COLO668 (cell line): ENCODE measurements around the gene KLHL2.
"Not testable (repeated sequence)": the region's sequence is repeated elsewhere in the genome, so short reads cannot be mapped to it uniquely, and the experiment has no call there.

Experiments used
- DNase-seq: peaks from one replicate; lab custom pipeline; 2025; ENCODE audit not compliant: unreplicated experiment; lab: John Stamatoyannopoulos, UW

The KLHL2 gene

GRCh38 chr4:165286619-165287340 is 79.4 kb downstream of the KLHL2 start:
- DNase-seq, result not testable (repeated sequence)

GRCh38 chr4:165288226-165288625 is 80.9 kb downstream of the KLHL2 start:
- DNase-seq, result no peak

GRCh38 chr4:165288639-165289422 is 81.5 kb downstream of the KLHL2 start:
- no peak for DNase-seq

GRCh38 chr4:165289423-165289785 is 82.0 kb downstream of the KLHL2 start:
- DNase-seq, result no peak

GRCh38 chr4:165293061-165293460 is 85.7 kb downstream of the KLHL2 start:
- DNase-seq, result no peak

GRCh38 chr4:165293927-165294649 is 86.7 kb downstream of the KLHL2 start:
- DNase-seq, result no peak

- DNase-seq, result no peak
These were observed 87.5 kb downstream of the KLHL2 start for GRCh38 chr4:165294907-165295306.

GRCh38 chr4:165297626-165298025 is 90.3 kb downstream of the KLHL2 start:
- no peak for DNase-seq

- DNase-seq, result no peak
These were observed 92.2 kb downstream of the KLHL2 start for GRCh38 chr4:165299399-165300060.

- no peak for DNase-seq
These were observed 94.5 kb downstream of the KLHL2 start for GRCh38 chr4:165301833-165302232.

GRCh38 chr4:165302658-165303057 is 95.3 kb downstream of the KLHL2 start:
- no peak for DNase-seq

GRCh38 chr4:165308166-165308565 is 100.8 kb downstream of the KLHL2 start:
- no peak for DNase-seq

- DNase-seq, result no peak
These were observed 101.2 kb downstream of the KLHL2 start for GRCh38 chr4:165308606-165309005.

- DNase-seq, result no peak
These were observed 102.1 kb downstream of the KLHL2 start for GRCh38 chr4:165309456-165309855.

GRCh38 chr4:165312506-165312905 is 105.1 kb downstream of the KLHL2 start:
- no peak for DNase-seq

GRCh38 chr4:165319030-165319429 is 111.7 kb downstream of the KLHL2 start:
- DNase-seq, result no peak

GRCh38 chr4:165319509-165319908 is 112.1 kb downstream of the KLHL2 start:
- no peak for DNase-seq

- no peak for DNase-seq
These were observed 117.0 kb downstream of the KLHL2 start for GRCh38 chr4:165324236-165324917.

- no peak for DNase-seq
These were observed 117.5 kb downstream of the KLHL2 start for GRCh38 chr4:165324918-165325304.

- no peak for DNase-seq
These were observed 118.6 kb downstream of the KLHL2 start for GRCh38 chr4:165325732-165326512.
